SK-N-MC (cell line): ENCODE measurements around the gene ATP6V1C2.

Source experiments
- EZH2 ChIP-seq: fragments of 200-600 bp; sonication (generic); IDR thresholded peaks from one replicate; pipeline ENCODE4 v1.6.1; 2017; ENCODE audit warnings: antibody characterized with exemption
- POLR2AphosphoS5 ChIP-seq: IDR thresholded peaks from 2 replicates; pipeline ENCODE4 v1.6.1; 2012; ENCODE audit warnings: mild to moderate bottlenecking, low read depth, low read length, borderline replicate concordance

DNA sequence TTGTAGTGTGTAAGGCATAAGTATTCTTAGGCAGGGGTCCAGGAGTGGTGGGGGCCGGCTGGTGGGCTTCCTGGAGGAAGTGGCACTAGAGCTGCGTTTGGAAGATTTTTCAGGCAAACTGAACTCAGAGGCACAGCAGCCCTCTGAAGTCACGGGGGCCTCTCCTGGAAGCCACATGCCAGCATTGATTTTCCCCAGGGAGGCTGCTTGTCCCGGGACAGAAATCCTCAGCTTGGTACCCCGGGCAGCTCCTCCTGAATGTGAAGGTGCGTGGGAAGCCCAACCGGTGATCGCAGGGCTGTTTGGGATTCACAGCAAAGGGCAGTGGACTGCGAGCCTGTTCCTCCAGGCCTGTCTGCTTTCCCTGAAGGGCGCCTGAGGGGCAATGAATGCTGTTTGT is 92.7 kb downstream of the ATP6V1C2 start:
- TF ChIP-seq EZH2 (no peak), POLR2AphosphoS5 (no peak)
